ENCODE results near the gene PGBD4.
"Not testable (repeated sequence)": the region's sequence is repeated elsewhere in the genome, so short reads cannot be mapped to it uniquely, and the experiment has no call there.

PGBD4 gene

GRCh38 chr15:34114739-34115138, 12.9 kb downstream of the PGBD4 start:
- Histone ChIP-seq H3K9me3 (ENCODE audit: severe bottlenecking) (peaks cover 3% of the 10 kb centered on the region), H3K27me3 (ENCODE audit: insufficient read depth, low read depth, severe bottlenecking) (no peaks in the 10 kb centered on the region), H3K27ac (no peak overlapping the region), H3K36me3 (no peaks in the 10 kb centered on the region), H3K4me3 (ENCODE audit: low read depth, low read length) (no peak overlapping the region)
- no peak for DNase-seq
- no peak for TF ChIP-seq CTCF (IDR thresholded peaks at IDR 0.05; ENCODE audit: low read depth, low read length)

- Histone ChIP-seq H3K36me3 (no peaks in the 10 kb centered on the region), H3K27me3 (ENCODE audit: insufficient read depth, low read depth, severe bottlenecking) (no peaks in the 10 kb centered on the region), H3K9me3 (ENCODE audit: severe bottlenecking) (peaks cover 3% of the 10 kb centered on the region), H3K4me3 (ENCODE audit: low read depth, low read length) (no peak overlapping the region), H3K27ac (no peak overlapping the region)
- no peak for DNase-seq
- TF ChIP-seq CTCF (IDR thresholded peaks at IDR 0.05; ENCODE audit: low read depth, low read length), result no peak
These were observed 14.7 kb downstream of the PGBD4 start for GRCh38 chr15:34116620-34117019.

- no peaks in the 10 kb centered on the region for H3K36me3 ChIP-seq
- no peak for TF ChIP-seq CTCF (IDR thresholded peaks at IDR 0.05; ENCODE audit: low read depth, low read length)
- H3K27me3 ChIP-seq (ENCODE audit: insufficient read depth, low read depth, severe bottlenecking), result no peaks in the 10 kb centered on the region
- H3K27ac ChIP-seq, result no peak overlapping the region; the same call in 1 of the 2 replicates
- peak; percentile 84 for DNase-seq
- no peak overlapping the region for H3K4me3 ChIP-seq (ENCODE audit: low read depth, low read length)
- no peaks in the 10 kb centered on the region for H3K9me3 ChIP-seq (ENCODE audit: severe bottlenecking)
These were observed 17.4 kb downstream of the PGBD4 start for GRCh38 chr15:34119291-34119690.

GRCh38 chr15:34120420-34120819, 18.5 kb downstream of the PGBD4 start:
- DNase-seq; H3K9me3 ChIP-seq (ENCODE audit: severe bottlenecking); H3K27me3 ChIP-seq (ENCODE audit: insufficient read depth, low read depth, severe bottlenecking); H3K27ac ChIP-seq; H3K36me3 ChIP-seq; H3K4me3 ChIP-seq (ENCODE audit: low read depth, low read length): not testable (repeated sequence)

GRCh38 chr15:34121786-34122185, 19.9 kb downstream of the PGBD4 start:
- H3K27ac ChIP-seq; H3K36me3 ChIP-seq; DNase-seq; H3K9me3 ChIP-seq (ENCODE audit: severe bottlenecking); H3K4me3 ChIP-seq (ENCODE audit: low read depth, low read length); H3K27me3 ChIP-seq (ENCODE audit: insufficient read depth, low read depth, severe bottlenecking): not testable (repeated sequence)

- Histone ChIP-seq H3K27ac (no peak overlapping the region), H3K4me3 (ENCODE audit: low read depth, low read length) (no peak overlapping the region), H3K36me3 (no peaks in the 10 kb centered on the region), H3K9me3 (ENCODE audit: severe bottlenecking) (no peaks in the 10 kb centered on the region), H3K27me3 (ENCODE audit: insufficient read depth, low read depth, severe bottlenecking) (no peaks in the 10 kb centered on the region)
- TF ChIP-seq CTCF (IDR thresholded peaks at IDR 0.05; ENCODE audit: low read depth, low read length), result no peak
- DNase-seq, result no peak
These were observed 20.9 kb downstream of the PGBD4 start for GRCh38 chr15:34122771-34123183.

GRCh38 chr15:34124651-34125050, 22.8 kb downstream of the PGBD4 start:
- no peaks in the 10 kb centered on the region for H3K9me3 ChIP-seq (ENCODE audit: severe bottlenecking)
- H3K27ac ChIP-seq, result no peak overlapping the region
- no peak for DNase-seq
- TF ChIP-seq CTCF (IDR thresholded peaks at IDR 0.05; ENCODE audit: low read depth, low read length), result no peak
- no peak overlapping the region for H3K4me3 ChIP-seq (ENCODE audit: low read depth, low read length)
- no peaks in the 10 kb centered on the region for H3K36me3 ChIP-seq
- no peaks in the 10 kb centered on the region for H3K27me3 ChIP-seq (ENCODE audit: insufficient read depth, low read depth, severe bottlenecking)

Measured in WERI-Rb-1 (cell line).